HG03439 (cell line): ENCODE measurements around the gene STAT5B.
A peak's percentile ranks its signal among the peaks of the same experiment; 100 is the strongest.
"Not testable (repeated sequence)": the region's sequence is repeated elsewhere in the genome, so short reads cannot be mapped to it uniquely, and the experiment has no call there.

Experiments
- ATAC-seq: cut with Tn5 transposase; IDR thresholded peaks from one replicate; pipeline ENCODE4 v1.9.1; 2021; ENCODE audit warnings: mild to moderate bottlenecking, moderate library complexity; ENCODE audit not compliant: unreplicated experiment

The STAT5B gene

GRCh38 chr17:42276359-42276608, at the start of gene STAT5B:
STAT5B (minus strand) TSS chr17:42276391; CDS start chr17:42232127, 44,264 bp downstream.
- ATAC-seq: no peak

GRCh38 chr17:42325026-42325425, 48.8 kb upstream of the STAT5B start:
- no peak for ATAC-seq

- peak; percentile 15 for ATAC-seq
Observed at GRCh38 chr17:42323268-42323773, 47.1 kb upstream of the STAT5B start.

- ATAC-seq: peak; percentile 81
Observed at GRCh38 chr17:42322382-42323267, 46.4 kb upstream of the STAT5B start.

GRCh38 chr17:42321555-42321954, 45.4 kb upstream of the STAT5B start:
- ATAC-seq: no peak

GRCh38 chr17:42317967-42318366, 41.8 kb upstream of the STAT5B start:
- ATAC-seq: not testable (repeated sequence)

GRCh38 chr17:42317266-42317845, 41.2 kb upstream of the STAT5B start:
- ATAC-seq: no peak

- no peak for ATAC-seq
Observed at GRCh38 chr17:42316755-42317154, 40.6 kb upstream of the STAT5B start.

- ATAC-seq: peak; percentile 44
Observed at GRCh38 chr17:42315402-42316156, 39.4 kb upstream of the STAT5B start.

GRCh38 chr17:42313773-42314566, 37.8 kb upstream of the STAT5B start:
- ATAC-seq: no peak

- ATAC-seq: no peak
Observed at GRCh38 chr17:42313389-42313772, 37.2 kb upstream of the STAT5B start.

GRCh38 chr17:42312285-42313130, 36.3 kb upstream of the STAT5B start:
- ATAC-seq: peak; percentile 47

GRCh38 chr17:42312035-42312284, 35.8 kb upstream of the STAT5B start:
- no peak for ATAC-seq

GRCh38 chr17:42311240-42312034, 35.2 kb upstream of the STAT5B start:
- no peak for ATAC-seq

- ATAC-seq: no peak
Observed at GRCh38 chr17:42310787-42311215, 34.6 kb upstream of the STAT5B start.

- ATAC-seq: no peak
Observed at GRCh38 chr17:42309986-42310786, 34.0 kb upstream of the STAT5B start.

GRCh38 chr17:42309142-42309541, 33.0 kb upstream of the STAT5B start:
- ATAC-seq: no peak

- ATAC-seq: no peak
Observed at GRCh38 chr17:42308446-42308845, 32.3 kb upstream of the STAT5B start.
